HepG2 (cell line): ENCODE measurements around the gene TMEM9.

Source experiments
- FOSL2 ChIP-seq: sonication (generic); formaldehyde crosslinking; IDR thresholded peaks from 2 replicates; pipeline ENCODE4 v1.4.0; 2020; ENCODE audit warnings: missing genetic modification reagents
- GLMP ChIP-seq: sonication (generic); formaldehyde crosslinking; IDR thresholded peaks from 2 replicates; pipeline ENCODE4 v1.9.0; 2021; ENCODE audit warnings: missing genetic modification reagents, mild to moderate bottlenecking, borderline replicate concordance
- HNF4A ChIP-seq: sonication (generic); formaldehyde crosslinking; IDR thresholded peaks from 2 replicates; pipeline ENCODE4 v1.4.0; 2020; ENCODE audit warnings: missing genetic modification reagents
- KLF6 ChIP-seq: IDR thresholded peaks from 2 replicates; pipeline ENCODE4 v1.8.0; 2016; ENCODE audit warnings: missing biosample characterization, missing genetic modification reagents
- POLR2A ChIP-seq, 2 experiments: IDR thresholded peaks; 2 replicates each; pipeline ENCODE4 v1.6.1; 2011; ENCODE audit warnings: low read depth in 2 of 2, low read length in 2 of 2, mild to moderate bottlenecking in 1 of 2, moderate library complexity in 1 of 2; ENCODE audit not compliant: insufficient read depth in 1 of 2
- RFX5 ChIP-seq: IDR thresholded peaks from 2 replicates; pipeline ENCODE4 v1.6.1; 2011; ENCODE audit warnings: low read depth, low read length, improper control_type of control experiment
- ZBTB14 ChIP-seq: sonication (generic); formaldehyde crosslinking; IDR thresholded peaks from 2 replicates; pipeline ENCODE4 v1.4.0; 2020; ENCODE audit warnings: missing genetic modification reagents

DNA sequence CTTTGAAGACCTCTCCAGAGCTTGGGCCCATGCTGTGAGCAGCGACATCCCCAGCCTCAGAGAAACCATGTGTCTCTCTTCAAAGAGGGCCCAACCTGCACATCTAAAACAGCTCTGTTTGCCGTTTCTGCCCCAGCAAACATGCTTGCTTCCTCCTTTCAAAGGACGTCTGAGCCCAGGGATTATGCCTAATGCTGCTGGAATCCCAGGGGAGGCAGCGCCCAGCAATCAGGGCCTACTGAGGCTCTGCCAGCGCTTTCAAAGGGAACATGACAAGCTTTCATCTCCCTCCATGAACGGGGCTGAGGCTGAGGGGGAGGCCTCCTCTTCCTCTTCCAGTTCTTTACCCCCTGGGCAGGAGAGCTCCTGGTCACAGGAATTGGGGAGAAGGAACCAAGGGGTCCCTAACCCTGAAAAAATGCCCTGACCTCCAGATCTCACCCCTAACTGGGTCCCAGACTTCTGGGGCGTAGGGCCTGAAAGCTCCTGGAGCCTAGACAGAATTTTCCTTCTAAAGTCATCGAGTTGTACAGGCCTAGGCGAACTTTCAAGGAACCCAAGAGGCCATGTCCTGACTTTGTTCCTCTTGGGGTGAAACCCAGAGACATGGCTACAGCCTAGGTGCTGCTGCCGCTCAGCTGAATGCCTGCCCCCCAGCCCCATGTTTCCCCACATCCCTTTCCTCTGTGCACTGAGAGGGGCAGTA, 13.9 kb downstream of the TMEM9 start:
- TF ChIP-seq KLF6 (CRISPR knock-in tag) (no peak), RFX5 (no peak), HNF4A (CRISPR knock-in tag) (no peak), ZBTB14 (CRISPR knock-in tag) (no peak), FOSL2 (CRISPR knock-in tag) (no peak), POLR2A (IDR thresholded peaks at IDR 0.05; ENCODE audit: insufficient read depth in 1 of 2, low read depth in 2 of 2, low read length in 2 of 2) (no peak), GLMP (no peak)
